Mucosa of gallbladder (tissue), 1 donor: ENCODE measurements around the gene ERCC4. TPM values are rescaled to one million over a fixed set of nuclear protein-coding genes. Genes with fewer than 3 reads are reported as not detected.

Experiments used
- DNase-seq: peaks from one replicate; pipeline ENCODE4 v3.0.0-alpha.2; 2020; ENCODE audit warnings: low spot score
- total RNA-seq: library from RNA; stranded (reverse); gene quantifications from one replicate; pipeline ENCODE4 v1.2.1, GENCODE V29; 2021
- donor health status: DM: no; HTN: no; CAD: no.

Gene ERCC4
- total RNA-seq, 1 donor from 2014 or later: 11.9 TPM

DNA sequence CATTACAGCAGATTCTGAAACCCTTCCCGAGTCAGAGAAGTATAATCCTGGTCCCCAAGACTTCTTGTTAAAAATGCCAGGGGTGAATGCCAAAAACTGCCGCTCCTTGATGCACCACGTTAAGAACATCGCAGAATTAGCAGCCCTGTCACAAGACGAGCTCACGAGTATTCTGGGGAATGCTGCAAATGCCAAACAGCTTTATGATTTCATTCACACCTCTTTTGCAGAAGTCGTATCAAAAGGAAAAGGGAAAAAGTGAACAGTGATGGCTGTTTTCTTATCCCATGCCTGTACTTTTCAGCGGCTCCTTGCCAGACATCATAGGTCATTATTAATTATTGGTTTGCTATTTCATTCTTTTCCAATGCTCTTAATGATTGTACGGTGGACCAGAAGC is 28.1 kb downstream of the ERCC4 start:
- DNase-seq: no peak

GRCh38 chr16:13950821-13951547 is 31.0 kb downstream of the ERCC4 start:
- no peak for DNase-seq

GRCh38 chr16:13951611-13952010 is 31.7 kb downstream of the ERCC4 start:
- no peak for DNase-seq

DNA sequence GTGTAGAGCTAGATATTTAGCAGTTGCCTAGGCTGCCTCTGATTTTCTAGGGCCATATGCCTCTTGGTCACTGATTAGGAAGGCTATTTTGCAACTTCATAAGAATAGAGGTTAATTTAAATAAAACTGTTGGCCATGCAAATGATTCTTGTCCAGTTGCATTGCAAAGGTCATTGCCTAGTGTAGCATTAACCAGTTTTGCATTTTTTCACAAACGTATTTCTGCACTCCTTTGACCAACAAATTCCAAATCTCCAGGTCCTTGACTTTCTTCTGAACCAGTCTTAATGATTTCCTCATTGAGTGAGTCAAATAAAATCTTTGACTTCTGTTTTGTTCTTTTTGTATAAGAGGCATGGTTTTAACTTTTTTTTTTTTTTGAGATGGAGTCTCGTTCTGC is 33.5 kb downstream of the ERCC4 start:
- no peak for DNase-seq

- no peak for DNase-seq
Observed at GRCh38 chr16:13956635-13957196, 36.8 kb downstream of the ERCC4 start.

DNA sequence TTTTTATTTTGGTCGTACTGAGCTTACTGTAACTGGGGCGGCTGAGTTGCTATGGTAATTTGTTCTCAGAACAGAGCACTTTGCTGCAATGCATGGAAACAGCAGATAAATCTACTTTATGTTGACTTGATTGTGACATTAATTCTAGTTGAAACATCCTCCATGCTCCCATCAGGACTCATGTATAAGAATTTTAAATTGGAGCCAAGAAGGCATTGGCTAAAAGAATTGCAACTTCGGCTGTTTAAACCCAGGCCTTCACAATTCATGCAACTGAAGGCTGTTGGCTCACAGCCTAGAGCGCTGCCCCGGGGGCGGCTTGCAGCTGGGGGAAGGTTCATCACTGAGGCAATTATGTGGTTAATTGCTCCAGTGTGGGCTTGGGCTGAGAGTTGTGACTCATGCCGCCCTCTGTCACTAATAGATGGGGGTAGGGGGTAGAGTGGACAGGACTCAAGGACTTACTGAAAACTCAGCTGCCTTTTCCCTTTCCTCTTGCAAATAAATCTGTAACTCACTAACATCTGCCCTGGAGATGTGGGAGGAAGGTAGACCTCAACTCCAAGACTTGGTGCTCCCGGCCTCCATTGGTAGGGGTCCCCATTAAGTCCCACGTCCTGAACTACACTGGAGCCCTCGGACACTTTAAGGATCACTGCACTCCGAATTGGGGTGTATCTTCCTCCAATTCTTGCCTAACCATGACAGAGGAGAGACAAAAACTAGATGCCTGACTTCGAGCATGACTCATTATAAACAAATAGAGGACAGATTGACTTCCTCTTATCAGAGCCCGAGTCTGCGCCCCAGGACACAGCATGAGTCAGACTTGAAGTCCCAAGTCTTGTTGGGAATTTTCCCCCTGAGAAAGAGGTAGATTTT is 37.5 kb downstream of the ERCC4 start:
- peak; percentile 71 for DNase-seq

DNA sequence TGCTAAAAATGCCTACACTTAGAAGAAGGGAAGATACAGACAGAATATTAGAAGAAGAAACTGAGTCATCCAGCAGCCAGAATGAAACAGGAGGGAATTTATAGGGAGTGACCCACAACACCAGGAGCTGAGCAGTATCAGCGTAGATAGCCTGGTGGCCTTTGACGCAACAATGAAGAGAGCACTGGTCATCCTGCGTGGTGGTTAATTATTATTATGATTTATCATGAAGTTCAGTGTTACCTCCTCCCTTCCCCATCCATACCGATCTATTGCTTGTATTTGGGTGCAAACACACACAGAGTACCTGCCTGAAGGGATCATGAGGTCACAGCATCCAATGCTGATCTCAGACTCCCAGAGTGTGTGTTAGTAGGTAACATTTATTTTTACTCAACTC is 38.5 kb downstream of the ERCC4 start:
- peak; percentile 65 for DNase-seq

DNA sequence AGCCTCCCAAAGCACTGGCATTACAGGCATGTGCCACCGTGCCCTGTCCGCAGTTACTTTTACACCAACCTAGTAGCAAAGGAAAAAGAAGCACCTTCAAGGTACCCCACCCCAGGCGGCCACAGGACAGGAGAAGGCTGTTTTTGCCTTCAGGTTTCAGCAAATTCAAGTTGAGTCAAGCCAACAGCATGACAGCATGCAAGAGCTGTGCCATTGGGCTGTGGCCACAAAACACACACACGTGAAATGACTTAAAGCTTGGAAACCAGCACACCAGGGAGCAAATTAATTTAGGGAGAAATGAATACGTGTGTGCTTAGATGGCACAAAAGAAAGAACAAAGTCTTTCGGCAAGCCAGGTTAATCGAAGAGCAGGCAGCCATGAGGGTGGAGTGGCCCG is 39.7 kb downstream of the ERCC4 start:
- DNase-seq: no peak

DNA sequence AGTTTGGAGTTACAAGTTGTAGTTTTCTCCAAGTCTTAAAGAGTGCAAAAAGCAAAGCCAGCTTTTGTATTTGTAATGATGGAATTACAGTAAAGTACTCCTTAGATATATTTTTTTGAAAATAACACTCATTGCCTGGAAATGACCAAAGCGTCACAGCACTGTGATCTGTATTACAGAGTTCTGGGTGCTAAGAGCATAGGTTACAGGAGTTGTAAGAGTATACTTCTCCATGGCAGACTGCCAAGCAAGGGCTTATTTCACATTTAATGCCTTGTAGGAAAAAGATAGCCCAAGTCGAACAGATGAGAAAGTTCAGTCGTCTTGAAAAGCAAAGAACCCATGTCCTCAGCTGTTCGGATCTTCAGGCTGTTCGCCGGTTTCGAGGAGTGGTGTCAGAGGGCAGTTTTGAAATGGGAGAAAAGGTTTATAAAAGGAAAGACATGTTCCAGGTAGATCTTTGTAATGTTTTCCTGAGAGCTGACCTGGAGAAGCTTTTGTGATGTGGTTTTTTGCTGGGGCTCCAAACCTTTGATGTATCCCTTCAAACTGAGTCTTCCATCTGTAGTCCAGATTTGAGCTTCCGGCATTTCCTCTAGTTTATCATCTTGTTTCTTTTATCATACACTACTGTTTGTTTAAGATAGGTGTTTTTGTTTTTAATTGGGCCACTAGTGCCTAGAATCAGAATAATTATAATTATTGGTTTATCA is 41.3 kb downstream of the ERCC4 start:
- no peak for DNase-seq

DNA sequence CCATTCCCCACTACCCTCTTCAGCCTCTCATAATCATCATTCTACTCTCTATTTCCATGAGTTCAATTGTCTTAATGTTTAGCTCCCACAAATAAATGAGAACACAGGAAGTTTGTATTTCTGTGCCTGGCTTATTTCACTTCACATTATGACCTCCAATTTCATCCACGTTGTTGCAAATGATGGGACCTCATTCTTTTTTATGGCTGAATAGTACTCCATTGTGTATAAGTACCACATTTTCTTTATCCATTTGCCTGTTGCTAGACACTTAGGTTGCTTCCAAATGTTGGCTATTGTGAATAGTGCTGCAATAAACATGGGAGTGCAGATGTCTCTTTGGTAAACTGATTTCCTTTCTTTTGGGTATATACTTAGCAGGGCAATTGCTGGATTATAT is 42.3 kb downstream of the ERCC4 start:
- DNase-seq: no peak

GRCh38 chr16:13968835-13969234 is 48.9 kb downstream of the ERCC4 start:
- DNase-seq: no peak

DNA sequence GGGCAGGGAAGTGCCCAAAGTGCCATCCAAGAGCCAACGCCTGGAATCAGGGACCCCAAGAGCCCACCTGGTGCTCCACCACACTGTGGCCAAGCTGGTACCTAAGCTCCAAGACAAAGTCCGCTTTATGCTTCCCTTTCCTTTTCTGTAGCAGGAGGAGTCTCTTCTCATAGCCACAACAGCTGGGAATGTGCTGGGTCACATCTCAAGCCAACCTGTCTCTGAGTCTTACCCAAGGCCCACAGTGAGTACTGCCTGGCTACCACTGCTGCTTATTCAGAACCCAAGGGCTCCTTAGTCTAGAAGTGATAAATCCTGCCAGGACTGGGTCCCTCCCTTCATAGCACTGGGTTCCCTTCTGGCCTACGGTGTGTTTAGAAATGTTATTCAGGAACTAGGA is 49.8 kb downstream of the ERCC4 start:
- no peak for DNase-seq

DNA sequence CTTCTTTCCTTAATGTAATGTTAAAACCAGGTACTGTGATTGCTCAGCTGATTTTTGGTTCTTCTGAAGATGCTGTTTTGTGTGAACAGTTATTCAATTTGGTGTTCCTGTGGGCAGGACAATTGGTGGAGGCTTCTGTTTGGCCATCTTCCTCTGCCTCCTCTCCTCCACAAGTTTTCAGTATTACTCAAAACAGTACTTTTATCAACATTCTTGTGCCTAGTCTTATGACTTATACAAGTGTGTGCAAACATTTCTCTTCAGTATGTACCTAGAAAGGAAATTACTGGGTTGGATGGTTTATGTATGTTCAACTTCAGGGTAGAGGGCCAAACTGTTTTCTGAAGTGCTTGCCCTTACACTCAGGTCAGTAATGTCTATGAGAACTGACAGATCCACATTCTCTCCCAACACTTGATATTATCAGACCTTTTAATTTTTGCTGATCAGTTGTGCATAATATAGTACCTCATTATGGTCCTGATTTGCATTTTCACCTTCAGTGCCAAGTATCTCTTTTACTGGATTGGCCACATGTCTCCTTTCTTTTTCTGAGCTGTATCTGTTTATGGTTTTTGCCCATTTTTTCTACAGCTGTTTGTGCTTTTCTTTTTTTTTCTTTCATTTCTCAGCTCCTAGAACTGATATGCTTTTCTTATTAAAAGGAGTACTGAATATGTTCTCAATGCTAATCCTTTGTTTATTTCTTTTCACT is 50.9 kb downstream of the ERCC4 start:
- no peak for DNase-seq

DNA sequence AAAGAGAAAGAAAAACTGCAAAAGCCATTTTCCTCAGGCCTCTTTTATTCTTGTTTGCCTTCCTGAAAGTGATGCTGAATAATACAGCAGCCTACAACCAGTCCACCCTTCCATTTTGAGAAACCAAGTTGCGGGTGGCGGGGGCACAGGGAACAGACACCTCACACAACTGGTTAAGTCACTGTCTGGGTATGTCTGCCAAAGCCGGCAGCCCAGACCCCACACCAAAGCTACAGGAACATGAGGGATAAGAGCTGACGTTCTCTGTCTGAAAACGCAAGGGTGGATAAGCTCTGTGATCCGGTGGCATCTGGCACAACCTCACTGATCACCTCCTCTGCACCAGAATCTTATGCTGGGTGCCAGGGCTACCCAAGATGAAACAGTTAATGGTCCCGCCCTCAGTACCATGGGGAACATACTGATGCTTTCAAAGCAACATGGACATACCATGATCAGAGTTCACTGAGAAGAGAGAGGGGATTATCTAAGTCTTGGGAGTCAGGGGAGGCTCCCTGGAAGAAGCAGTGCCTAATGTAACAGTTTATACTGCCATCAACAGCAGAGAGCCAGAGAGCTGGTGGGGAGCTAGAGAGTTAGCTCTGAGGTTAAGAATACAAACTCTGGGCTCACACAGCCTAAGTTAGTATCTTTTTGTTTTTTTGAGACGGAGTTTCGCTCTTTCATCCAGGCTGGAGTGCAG is 53.5 kb downstream of the ERCC4 start:
- no peak for DNase-seq

DNA sequence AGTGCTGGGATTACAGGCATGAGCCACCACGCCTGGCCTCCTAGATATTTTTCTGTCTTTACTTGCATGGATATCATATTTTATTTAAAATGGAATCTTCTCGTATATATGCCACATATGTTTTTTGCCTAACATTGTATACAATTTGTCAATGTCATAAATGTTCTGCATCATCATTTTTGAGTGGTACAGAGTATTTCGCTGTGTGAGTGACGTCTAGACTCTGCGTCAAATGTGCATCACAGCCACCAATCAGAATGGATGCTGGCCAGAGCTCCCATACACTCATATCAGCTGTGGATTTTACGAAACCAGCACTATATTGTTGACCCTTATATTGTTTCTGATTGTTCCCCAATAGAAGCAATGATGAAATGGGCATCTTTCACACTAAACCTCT is 57.2 kb downstream of the ERCC4 start:
- no peak for DNase-seq

GRCh38 chr16:13982451-13982850 is 62.5 kb downstream of the ERCC4 start:
- DNase-seq: no peak

DNA sequence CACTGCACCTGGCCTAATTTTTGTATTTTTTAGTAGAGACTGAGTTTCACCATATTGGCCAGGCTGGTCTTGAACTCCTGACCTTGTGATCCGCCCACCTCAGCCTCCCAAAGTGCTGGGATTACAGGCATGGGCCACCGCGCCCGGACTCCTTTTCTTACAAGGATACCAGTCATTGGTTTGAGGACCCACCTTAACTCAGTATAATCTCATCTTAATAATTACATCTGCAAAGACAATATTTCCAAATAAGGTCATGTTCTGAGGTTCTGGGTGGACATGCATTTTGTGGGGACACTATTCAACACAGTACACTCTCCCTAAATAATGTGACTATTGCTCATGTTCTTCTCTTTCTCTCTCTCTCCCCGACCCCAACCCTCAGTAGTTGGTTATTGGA is 63.7 kb downstream of the ERCC4 start:
- DNase-seq: no peak

- DNase-seq: no peak
Observed at GRCh38 chr16:13984794-13985193, 64.8 kb downstream of the ERCC4 start.

DNA sequence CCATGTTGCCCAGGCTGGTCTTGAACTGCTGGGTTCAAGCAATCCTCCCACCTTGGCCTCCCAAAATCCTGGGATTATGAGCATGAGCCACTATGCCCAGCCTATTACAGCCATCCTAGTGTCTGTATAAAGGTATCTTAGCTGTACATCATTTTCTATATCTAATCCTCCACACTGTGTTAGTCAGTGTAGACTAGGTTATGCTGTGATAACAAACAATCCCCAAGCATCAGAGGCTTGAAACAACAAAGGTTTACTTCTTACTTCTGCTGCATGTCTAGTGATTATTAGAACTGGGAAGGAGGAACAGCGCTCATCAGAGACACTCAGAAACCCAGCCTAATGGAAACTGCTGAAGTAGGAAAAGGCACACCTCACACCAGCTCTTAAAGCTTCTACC is 68.1 kb downstream of the ERCC4 start:
- DNase-seq: no peak

DNA sequence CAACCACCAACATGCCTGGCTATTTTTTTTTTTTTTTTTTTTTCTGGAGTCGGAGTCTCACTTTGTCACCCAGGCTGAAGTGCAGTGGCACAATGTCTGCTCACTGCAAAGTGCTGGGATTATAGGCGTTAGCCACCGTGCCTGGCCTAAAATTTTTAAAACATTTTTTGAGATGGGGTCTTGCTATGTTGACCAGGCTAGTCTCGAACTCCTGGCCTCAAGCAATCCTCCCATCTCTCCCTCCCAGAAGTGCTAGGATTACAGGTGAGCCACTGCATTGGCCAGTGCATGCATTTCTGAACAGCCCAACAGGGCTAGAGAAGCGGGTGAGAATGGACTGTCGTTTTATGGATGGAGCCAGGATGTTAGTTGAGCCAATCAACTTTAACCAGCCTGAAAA is 72.4 kb downstream of the ERCC4 start:
- DNase-seq: no peak

DNA sequence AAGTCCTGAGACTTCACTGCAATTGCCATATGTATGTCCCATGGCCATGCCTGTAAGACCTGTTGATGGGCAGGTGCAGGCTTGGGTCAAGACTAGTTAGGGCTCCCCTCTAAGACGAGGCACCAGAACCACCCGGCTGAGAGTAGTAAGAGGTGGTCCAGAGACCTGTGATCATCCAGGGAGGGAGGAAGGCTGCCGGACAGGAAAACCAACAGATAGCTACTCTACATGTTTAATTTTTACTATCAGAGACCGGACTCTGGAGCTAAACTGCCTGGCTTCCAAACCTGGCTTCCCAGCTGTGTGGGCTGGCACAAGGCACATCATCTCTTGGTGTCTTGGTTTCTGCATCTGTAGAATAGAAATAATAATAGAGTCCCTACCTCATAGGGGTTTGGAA is 73.0 kb downstream of the ERCC4 start:
- DNase-seq: no peak
